BE2C (cell line): ENCODE results near the gene A1BG.
"Not testable (repeated sequence)": the region's sequence is repeated elsewhere in the genome, so short reads cannot be mapped to it uniquely, and the experiment has no call there.

Experiments used
- DNase-seq: peaks from one replicate; pipeline ENCODE4 v3.0.0-alpha.2; 2020
- H3K27me3 ChIP-seq: fragments of 250-450 bp; sonication (Bioruptor Pico); 2 replicates; pipeline ENCODE4 v1.5.1; 2020; ENCODE audit warnings: mild to moderate bottlenecking
- H3K36me3 ChIP-seq: fragments of 250-450 bp; sonication (Bioruptor Pico); 2 replicates; pipeline ENCODE4 v1.5.1; 2020; ENCODE audit warnings: mild to moderate bottlenecking
- H3K4me1 ChIP-seq: fragments of 250-450 bp; sonication (Bioruptor Pico); 2 replicates; pipeline ENCODE4 v1.5.1; 2020
- H3K4me3 ChIP-seq: 2 replicates; pipeline ENCODE4 v1.5.1; 2011; ENCODE audit warnings: low read depth, low read length
- H3K9me3 ChIP-seq: fragments of 250-450 bp; sonication (Bioruptor Pico); 2 replicates; pipeline ENCODE4 v1.5.1; 2020
- TF ChIP-seq, protein P1 (sequence below): IDR thresholded peaks from 2 replicates; pipeline ENCODE4 v1.5.1; 2012; ENCODE audit warnings: mild to moderate bottlenecking, low read depth, low read length

Gene A1BG

DNA sequence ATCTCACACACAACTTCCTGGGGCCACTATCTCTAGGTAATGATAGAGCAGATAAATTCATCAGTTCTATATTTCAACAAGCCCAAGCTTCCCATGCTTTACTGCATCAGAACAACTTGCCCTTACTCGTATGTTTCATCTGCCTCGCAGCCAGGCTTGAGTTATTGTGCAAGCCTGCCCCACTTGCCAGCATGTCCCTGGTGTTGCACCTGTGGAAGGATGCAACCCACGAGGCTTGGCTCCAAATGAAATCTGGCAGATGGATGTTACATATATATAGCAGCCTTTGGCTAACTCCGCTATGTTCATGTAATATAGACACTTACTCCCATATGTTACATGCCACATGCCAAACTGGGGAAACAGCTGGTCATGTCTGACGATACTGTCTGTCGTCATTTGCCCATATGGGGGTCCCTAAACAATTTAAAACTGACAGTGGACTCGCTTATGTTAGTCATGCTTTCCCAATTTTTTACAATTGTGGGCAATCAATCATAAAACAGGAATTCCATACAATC lies 41.9 kb downstream of the A1BG start:
- Histone ChIP-seq H3K27me3 (no peaks in the 10 kb centered on the region), H3K36me3 (peaks cover 91% of the 10 kb centered on the region), H3K4me1 (no peaks in the 10 kb centered on the region), H3K9me3 (no peaks in the 10 kb centered on the region), H3K4me3 (no peak overlapping the region)
- no peak for DNase-seq
- TF ChIP-seq, protein P1, sequence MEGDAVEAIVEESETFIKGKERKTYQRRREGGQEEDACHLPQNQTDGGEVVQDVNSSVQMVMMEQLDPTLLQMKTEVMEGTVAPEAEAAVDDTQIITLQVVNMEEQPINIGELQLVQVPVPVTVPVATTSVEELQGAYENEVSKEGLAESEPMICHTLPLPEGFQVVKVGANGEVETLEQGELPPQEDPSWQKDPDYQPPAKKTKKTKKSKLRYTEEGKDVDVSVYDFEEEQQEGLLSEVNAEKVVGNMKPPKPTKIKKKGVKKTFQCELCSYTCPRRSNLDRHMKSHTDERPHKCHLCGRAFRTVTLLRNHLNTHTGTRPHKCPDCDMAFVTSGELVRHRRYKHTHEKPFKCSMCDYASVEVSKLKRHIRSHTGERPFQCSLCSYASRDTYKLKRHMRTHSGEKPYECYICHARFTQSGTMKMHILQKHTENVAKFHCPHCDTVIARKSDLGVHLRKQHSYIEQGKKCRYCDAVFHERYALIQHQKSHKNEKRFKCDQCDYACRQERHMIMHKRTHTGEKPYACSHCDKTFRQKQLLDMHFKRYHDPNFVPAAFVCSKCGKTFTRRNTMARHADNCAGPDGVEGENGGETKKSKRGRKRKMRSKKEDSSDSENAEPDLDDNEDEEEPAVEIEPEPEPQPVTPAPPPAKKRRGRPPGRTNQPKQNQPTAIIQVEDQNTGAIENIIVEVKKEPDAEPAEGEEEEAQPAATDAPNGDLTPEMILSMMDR = no peak

DNA sequence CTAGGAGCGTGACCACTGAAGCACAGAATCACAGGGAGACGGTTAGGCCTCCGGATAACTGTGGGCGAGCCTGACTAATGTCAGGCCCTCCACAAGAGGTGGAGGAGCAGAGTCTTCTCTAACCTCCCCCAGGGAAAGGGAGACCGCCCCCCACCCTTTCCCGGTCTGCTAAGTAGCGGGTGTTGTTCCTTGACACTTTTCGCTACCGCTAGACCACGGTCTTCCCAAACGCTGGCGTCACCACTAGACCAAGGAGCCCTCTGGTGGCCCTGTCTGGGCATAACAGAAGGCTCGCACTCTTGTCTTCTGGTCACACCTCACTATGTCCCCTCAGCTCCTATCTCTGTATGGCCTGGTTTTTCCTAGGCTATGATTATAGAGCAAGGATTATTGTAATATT lies 42.6 kb downstream of the A1BG start:
- not testable (repeated sequence) for H3K27me3 ChIP-seq, H3K4me3 ChIP-seq, H3K9me3 ChIP-seq, H3K4me1 ChIP-seq
- DNase-seq = peak; percentile 36
- peaks cover 88% of the 10 kb centered on the region for H3K36me3 ChIP-seq
- TF ChIP-seq, protein P1 = peak; percentile 20

DNA sequence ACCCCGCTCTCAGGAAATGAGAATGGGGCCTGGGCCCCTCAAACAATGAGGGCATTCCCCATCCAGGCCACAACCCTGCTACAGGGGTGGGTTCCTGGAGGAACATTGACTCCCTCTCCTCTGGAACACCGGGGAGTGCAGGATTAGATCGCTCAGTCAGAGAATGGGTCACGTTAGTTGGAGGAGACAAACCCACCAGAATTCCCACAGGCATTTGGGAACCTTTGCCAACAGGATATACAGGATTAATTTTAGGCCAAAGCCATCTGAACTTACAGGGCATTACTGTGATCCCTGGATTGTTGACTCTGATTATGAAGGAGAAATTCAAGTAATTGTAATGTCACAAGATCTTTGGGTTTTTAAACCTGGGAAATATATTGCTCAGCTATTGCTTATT lies 45.6 kb downstream of the A1BG start:
- no peaks in the 10 kb centered on the region for H3K9me3 ChIP-seq
- TF ChIP-seq, protein P1 = no peak
- H3K36me3 ChIP-seq = peaks cover 61% of the 10 kb centered on the region
- no peaks in the 10 kb centered on the region for H3K27me3 ChIP-seq
- H3K4me3 ChIP-seq = no peak overlapping the region
- no peaks in the 10 kb centered on the region for H3K4me1 ChIP-seq
- DNase-seq = no peak

DNA sequence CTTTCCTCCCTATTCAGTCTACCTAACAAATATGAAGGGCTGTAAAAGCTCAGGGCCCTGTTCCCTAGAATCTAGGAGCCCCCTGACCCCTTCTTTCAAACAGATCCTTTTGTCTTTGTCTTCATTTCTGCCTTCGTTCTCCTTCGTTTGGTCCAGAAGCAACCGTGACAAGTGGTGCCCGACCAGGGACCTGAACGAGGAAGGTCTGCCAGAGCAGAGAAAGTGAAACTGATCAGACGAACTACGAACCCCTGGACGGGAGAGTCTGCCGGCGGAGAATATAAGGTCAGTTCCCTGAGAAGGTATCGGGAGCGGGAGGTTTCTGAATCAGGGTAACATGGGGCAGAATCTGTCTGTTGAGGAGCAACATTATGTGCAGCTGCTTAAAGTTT lies 47.4 kb downstream of the A1BG start:
- TF ChIP-seq, protein P1 = no peak
- no peaks in the 10 kb centered on the region for H3K4me1 ChIP-seq
- H3K9me3 ChIP-seq = no peaks in the 10 kb centered on the region
- no peaks in the 10 kb centered on the region for H3K27me3 ChIP-seq
- no peak for DNase-seq
- peaks cover 51% of the 10 kb centered on the region for H3K36me3 ChIP-seq
- peak overlapping the region; percentile 97 for H3K4me3 ChIP-seq

DNA sequence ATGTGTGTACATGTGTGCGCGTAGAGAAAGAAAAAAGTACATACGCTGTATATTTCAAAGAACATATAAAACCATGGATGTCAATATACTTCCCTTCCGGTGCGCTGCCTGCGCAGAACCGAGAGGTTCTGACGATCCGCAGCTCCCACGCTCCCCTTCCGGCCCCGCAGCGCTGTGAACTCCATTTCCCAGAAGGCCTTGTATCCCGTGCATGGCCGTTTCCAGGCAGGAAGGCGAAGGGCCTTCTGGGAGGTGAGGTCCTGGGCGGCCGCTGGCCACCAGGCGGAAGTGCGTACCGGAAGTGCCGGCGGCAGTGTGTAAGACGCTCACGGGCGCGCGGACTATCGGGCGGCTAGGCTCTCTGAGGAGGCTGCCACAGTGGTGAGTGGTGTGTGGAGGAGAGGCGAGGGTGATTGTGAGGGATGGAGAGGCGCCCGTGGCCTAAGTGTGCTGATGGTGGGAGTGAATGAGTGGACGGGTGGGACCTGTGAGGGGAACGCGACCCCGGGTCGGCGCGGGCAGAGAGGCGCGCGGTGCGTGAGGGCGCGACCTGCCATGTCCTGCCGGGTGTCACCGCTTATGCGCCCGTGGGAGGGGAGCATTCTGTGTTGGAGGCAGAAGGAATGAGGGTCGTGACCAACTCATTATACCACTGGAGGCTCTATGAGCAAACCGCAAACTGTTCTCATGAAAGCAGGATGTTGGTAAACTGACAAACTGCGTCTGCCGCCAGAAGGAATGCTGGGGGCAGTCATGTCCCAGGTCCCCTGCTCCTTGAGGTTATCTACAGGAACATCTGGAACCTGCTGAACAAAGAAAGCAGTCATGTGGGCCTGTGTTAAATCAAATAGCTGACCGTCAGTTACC lies 48.0 kb downstream of the A1BG start, which contains the start of gene ERVK3-1:
Gene ERVK3-1 (plus strand): TSS at position 313 of the 867 bp plus-strand sequence. CDS start 6,792 bp downstream, outside the sequence.
- no peaks in the 10 kb centered on the region for H3K4me1 ChIP-seq
- no peaks in the 10 kb centered on the region for H3K9me3 ChIP-seq
- H3K27me3 ChIP-seq = no peaks in the 10 kb centered on the region
- TF ChIP-seq, protein P1 = no peak
- peak; percentile 96 for DNase-seq
- H3K4me3 ChIP-seq = peak within 1 kb of the TSS; percentile 97
- peaks cover 53% of the 10 kb centered on the region for H3K36me3 ChIP-seq

DNA sequence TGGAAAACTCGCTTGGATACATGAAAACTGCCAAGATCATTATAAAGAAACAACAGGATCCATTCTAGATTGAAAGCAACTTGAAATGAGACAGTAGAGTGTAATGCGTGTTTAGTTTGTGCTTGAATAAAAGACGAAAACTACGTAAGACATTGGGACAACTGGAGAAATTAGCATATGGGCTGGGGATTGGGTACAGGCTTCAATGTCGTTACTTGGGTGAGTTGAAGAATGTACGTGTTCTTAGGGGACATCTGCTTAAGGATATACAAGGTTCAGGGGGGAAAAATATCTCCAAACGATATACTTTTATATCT lies 48.6 kb downstream of the A1BG start:
- Histone ChIP-seq H3K9me3 (no peaks in the 10 kb centered on the region), H3K4me1 (no peaks in the 10 kb centered on the region), H3K27me3 (no peaks in the 10 kb centered on the region), H3K4me3 (peak overlapping the region; percentile 97), H3K36me3 (peaks cover 53% of the 10 kb centered on the region)
- TF ChIP-seq, protein P1 = no peak
- DNase-seq = no peak
